GM12801 (cell line): ENCODE results near the gene GKAP1.

ENCODE experiments used
- CTCF ChIP-seq: IDR thresholded peaks from one replicate; pipeline ENCODE4 v1.5.1; 2011; ENCODE audit warnings: control low read depth; ENCODE audit not compliant: insufficient read length; ENCODE audit errors: extremely low read depth

GKAP1 gene

GRCh38 chr9:83721509-83721908 lies 96.1 kb downstream of the GKAP1 start:
- no peak for TF ChIP-seq CTCF

GRCh38 chr9:83715794-83716193 lies 101.8 kb downstream of the GKAP1 start:
- no peak for TF ChIP-seq CTCF

GRCh38 chr9:83715221-83715620 lies 102.3 kb downstream of the GKAP1 start:
- TF ChIP-seq CTCF, result no peak

GRCh38 chr9:83714329-83714728 lies 103.2 kb downstream of the GKAP1 start:
- no peak for TF ChIP-seq CTCF

- no peak for TF ChIP-seq CTCF
Measured at GRCh38 chr9:83708515-83709158, 108.9 kb downstream of the GKAP1 start.

- no peak for TF ChIP-seq CTCF
Measured at GRCh38 chr9:83707768-83708514, 109.6 kb downstream of the GKAP1 start, which contains the start of gene UBQLN1. TSS of gene UBQLN1 (minus strand) at chr9:83707958. CDS start at chr9:83707679, 279 bp downstream.

GRCh38 chr9:83707518-83707767 lies 110.1 kb downstream of the GKAP1 start:
- no peak for TF ChIP-seq CTCF
